H9 (cell line): ENCODE data around the gene ARHGAP8. TPM values are rescaled to one million over a fixed set of nuclear protein-coding genes. Genes with fewer than 3 reads are reported as not detected.

ENCODE experiments used
- DNase-seq: peaks from one replicate; pipeline ENCODE4 v3.0.0-alpha.2; 2017
- H2AFZ ChIP-seq: one replicate; pipeline ENCODE4 v1.6.1; 2013; ENCODE audit warnings: mild to moderate bottlenecking, low read length, control low read depth, moderate library complexity
- H2AK5ac ChIP-seq: 2 replicates; pipeline ENCODE4 v1.6.1; 2013; ENCODE audit warnings: low read length, control low read depth, mixed read lengths; ENCODE audit not compliant: insufficient read length
- H2BK120ac ChIP-seq: one replicate; pipeline ENCODE4 v1.6.1; 2013; ENCODE audit warnings: low read depth, mild to moderate bottlenecking, low read length, control low read depth, inconsistent platforms; ENCODE audit not compliant: poor library complexity, severe bottlenecking
- H2BK12ac ChIP-seq: 2 replicates; pipeline ENCODE4 v1.6.1; 2013; ENCODE audit warnings: low read length, control low read depth, mixed read lengths, low read depth; ENCODE audit not compliant: insufficient read length
- H2BK15ac ChIP-seq: 2 replicates; pipeline ENCODE4 v1.6.1; 2013; ENCODE audit warnings: low read depth, low read length, control low read depth
- H2BK20ac ChIP-seq: one replicate; pipeline ENCODE4 v1.6.1; 2013; ENCODE audit warnings: low read depth, mild to moderate bottlenecking, low read length, control low read depth, inconsistent platforms; ENCODE audit not compliant: poor library complexity, severe bottlenecking
- H2BK5ac ChIP-seq: 2 replicates; pipeline ENCODE4 v1.6.1; 2013; ENCODE audit warnings: low read length, control low read depth, mixed read lengths; ENCODE audit not compliant: insufficient read length
- H3K14ac ChIP-seq: 2 replicates; pipeline ENCODE4 v1.6.1; 2013; ENCODE audit warnings: low read length, control low read depth; ENCODE audit not compliant: insufficient read depth
- H3K18ac ChIP-seq: 2 replicates; pipeline ENCODE4 v1.6.1; 2013; ENCODE audit warnings: low read depth, mild to moderate bottlenecking, mixed read lengths, low read length, control low read depth; ENCODE audit not compliant: insufficient read length
- H3K23ac ChIP-seq: 2 replicates; pipeline ENCODE4 v1.6.1; 2013; ENCODE audit warnings: low read length, control low read depth, mixed read lengths, low read depth; ENCODE audit not compliant: insufficient read length
- H3K23me2 ChIP-seq: 2 replicates; pipeline ENCODE4 v1.6.1; 2013; ENCODE audit warnings: low read depth, mild to moderate bottlenecking, mixed read lengths, low read length, control low read depth; ENCODE audit not compliant: insufficient read length, poor library complexity, severe bottlenecking
- H3K27ac ChIP-seq: 2 replicates; pipeline ENCODE4 v1.5.1; 2013; ENCODE audit warnings: low read length, control low read depth, mixed read lengths, low read depth; ENCODE audit not compliant: insufficient read length
- H3K27me3 ChIP-seq: 2 replicates; pipeline ENCODE4 v1.6.1; 2013; ENCODE audit warnings: low read length, control low read depth, inconsistent platforms; ENCODE audit not compliant: insufficient read depth
- H3K4ac ChIP-seq: 2 replicates; pipeline ENCODE4 v1.6.1; 2013; ENCODE audit warnings: low read depth, mild to moderate bottlenecking, control low read depth, inconsistent platforms, low read length, moderate library complexity
- H3K4me1 ChIP-seq: 2 replicates; pipeline ENCODE4 v1.6.1; 2013; ENCODE audit warnings: low read length, control low read depth, inconsistent platforms; ENCODE audit not compliant: insufficient read depth
- H3K4me2 ChIP-seq: 2 replicates; pipeline ENCODE4 v1.6.1; 2013; ENCODE audit warnings: low read length, control low read depth, mixed read lengths; ENCODE audit not compliant: insufficient read length, insufficient read depth
- H3K56ac ChIP-seq: 2 replicates; pipeline ENCODE4 v1.6.1; 2013; ENCODE audit warnings: low read depth, mild to moderate bottlenecking, mixed read lengths, low read length, control low read depth; ENCODE audit not compliant: insufficient read length
- H3K79me1 ChIP-seq: 2 replicates; pipeline ENCODE4 v1.6.1; 2013; ENCODE audit warnings: low read depth, mild to moderate bottlenecking, moderate library complexity, low read length, control low read depth, inconsistent platforms; ENCODE audit not compliant: insufficient read depth, poor library complexity, severe bottlenecking
- H3K79me2 ChIP-seq: 2 replicates; pipeline ENCODE4 v1.6.1; 2013; ENCODE audit warnings: low read length, control low read depth, inconsistent platforms; ENCODE audit not compliant: insufficient read depth
- H3K9ac ChIP-seq: 2 replicates; pipeline ENCODE4 v1.6.1; 2013; ENCODE audit warnings: low read length, control low read depth, mixed read lengths; ENCODE audit not compliant: insufficient read length; ENCODE audit errors: extremely low read depth
- H3K9me3 ChIP-seq: one replicate; pipeline ENCODE4 v1.6.1; 2013; ENCODE audit warnings: low read depth, low read length, inconsistent platforms; ENCODE audit not compliant: control insufficient read depth
- H3T11ph ChIP-seq: one replicate; pipeline ENCODE4 v1.6.1; 2013; ENCODE audit warnings: mild to moderate bottlenecking, low read length, control low read depth, inconsistent platforms
- H4K20me1 ChIP-seq: one replicate; pipeline ENCODE4 v1.6.1; 2013; ENCODE audit not compliant: control insufficient read depth, insufficient read length, insufficient read depth
- H4K5ac ChIP-seq: 2 replicates; pipeline ENCODE4 v1.6.1; 2013; ENCODE audit warnings: low read depth, mild to moderate bottlenecking, mixed read lengths, low read length, control low read depth; ENCODE audit not compliant: insufficient read length
- H4K8ac ChIP-seq: replicated peaks from 2 replicates; pipeline ENCODE4 v1.6.1; 2013; ENCODE audit warnings: low read length, control low read depth, mixed read lengths, low read depth; ENCODE audit not compliant: insufficient read length
- H4K91ac ChIP-seq: 2 replicates; pipeline ENCODE4 v1.6.1; 2013; ENCODE audit warnings: low read depth, mild to moderate bottlenecking, moderate library complexity, mixed read lengths, low read length, control low read depth; ENCODE audit not compliant: insufficient read length
- H3K27ac Mint-ChIP-seq, 3 experiments: 2 replicates in 2 of 3; 3 replicates in 1 of 3; pipeline ENCODE4 v1.8.0; 2020 to 2021; ENCODE audit warnings: mixed read lengths in 3 of 3, mild to moderate bottlenecking in 1 of 3, moderate library complexity in 1 of 3
- H3K27me3 Mint-ChIP-seq: 2 replicates; pipeline ENCODE4 v1.8.0; 2021; ENCODE audit warnings: low read depth, mild to moderate bottlenecking, moderate library complexity, mixed read lengths
- H3K36me3 Mint-ChIP-seq, 3 experiments: 2 replicates in 2 of 3; 3 replicates in 1 of 3; pipeline ENCODE4 v1.8.0; 2020 to 2021; ENCODE audit warnings: low read depth in 3 of 3, mixed read lengths in 3 of 3; ENCODE audit not compliant: insufficient read depth in 1 of 3
- H3K4me1 Mint-ChIP-seq, 2 experiments: 2 replicates each; pipeline ENCODE4 v1.8.0; 2020; ENCODE audit warnings: mixed read lengths in 2 of 2
- H3K4me3 Mint-ChIP-seq, 2 experiments: 2 replicates in 1 of 2; 3 replicates in 1 of 2; pipeline ENCODE4 v1.8.0; 2020 to 2021; ENCODE audit warnings: mild to moderate bottlenecking in 2 of 2, mixed read lengths in 2 of 2, moderate library complexity in 1 of 2
- H3K9me3 Mint-ChIP-seq, 2 experiments: 2 replicates in 1 of 2; 3 replicates in 1 of 2; pipeline ENCODE4 v1.8.0; 2020; ENCODE audit warnings: mild to moderate bottlenecking in 2 of 2, mixed read lengths in 2 of 2, moderate library complexity in 1 of 2
- CTCF ChIP-seq: fragments of 200-600 bp; sonication (generic); conservative IDR thresholded peaks from 3 replicates; pipeline ENCODE4 v1.8.0; 2021; ENCODE audit warnings: antibody characterized with exemption, mild to moderate bottlenecking
- WGBS: extraction: QIAGEN DNeasy Blood & Tissue Kit; methylation state at CpG from one replicate; pipeline ENCODE4 v1.1.7; 2013; ENCODE audit warnings: missing lambda C conversion rate, low lambda C conversion rate, mixed read lengths; ENCODE audit not compliant: insufficient read length; ENCODE audit errors: extremely low coverage; 5-methylcytosine and 5-hydroxymethylcytosine counted together
- total RNA-seq: library from RNA; stranded (reverse); gene quantifications from 2 replicates; pipeline ENCODE4 v1.2.1, GENCODE V29; 2021

The ARHGAP8 gene
- total RNA-seq, 1 experiment from 2014 or later = 35.4 TPM

GRCh38 chr22:44814266-44815098, 62.1 kb downstream of the ARHGAP8 start:
- Histone ChIP-seq H2BK12ac (no peak overlapping the region), H3K9me3 (peaks cover 6% of the 10 kb centered on the region), H4K91ac (no peak overlapping the region), H2BK15ac (no peak overlapping the region), H4K5ac (no peak overlapping the region), H3K23me2 (no peaks in the 10 kb centered on the region), H2BK5ac (no peak overlapping the region), H3K79me1 (no peaks in the 10 kb centered on the region), H3K79me2 (no peaks in the 10 kb centered on the region), H3K14ac (no peak overlapping the region; the same call in 1 of the 2 replicates), H3K9ac (no peak overlapping the region), H2AFZ (no peak overlapping the region), H3K18ac (no peak overlapping the region), H3K23ac (no peak overlapping the region), H2BK120ac (no peak overlapping the region), H3K4me1 (no peaks in the 10 kb centered on the region), H2BK20ac (no peak overlapping the region), H3K56ac (no peak overlapping the region), H3K27me3 (no peaks in the 10 kb centered on the region), H4K20me1 (no peaks in the 10 kb centered on the region), H2AK5ac (no peak overlapping the region), H3K27ac (no peak overlapping the region), H3K4ac (no peak overlapping the region), H3T11ph (no peak overlapping the region), H3K4me2 (no peak overlapping the region), H4K8ac (no peak overlapping the region)
- Mint-ChIP-seq H3K9me3 (peaks cover 6 to 12% of the 10 kb centered on the region in 2 experiments; a peak in 2 of 5 replicates), H3K36me3 (peaks cover 24 to 38% (median 28%) of the 10 kb centered on the region in 3 experiments; a peak in 6 of 7 replicates), H3K27me3 (no peaks in the 10 kb centered on the region), H3K4me3 (no peak overlapping the region; a peak in 1 of 5 replicates), H3K4me1 (peaks cover 3 to 10% of the 10 kb centered on the region in 2 experiments; a peak in 3 of 4 replicates), H3K27ac (peak overlapping the region in 1 of 3 experiments; percentile 34; a peak in 1 of 7 replicates)
- no peak for TF ChIP-seq CTCF
- no peak for DNase-seq
- no CpG with 5 or more reads among the region's 25 CpGs for WGBS
